Measurements from ENCODE around the gene SRD5A3.

SRD5A3 gene

GRCh38 chr4:55378617-55379467 lies 32.8 kb downstream of the SRD5A3 start:
- DNase-seq: no peak

DNA sequence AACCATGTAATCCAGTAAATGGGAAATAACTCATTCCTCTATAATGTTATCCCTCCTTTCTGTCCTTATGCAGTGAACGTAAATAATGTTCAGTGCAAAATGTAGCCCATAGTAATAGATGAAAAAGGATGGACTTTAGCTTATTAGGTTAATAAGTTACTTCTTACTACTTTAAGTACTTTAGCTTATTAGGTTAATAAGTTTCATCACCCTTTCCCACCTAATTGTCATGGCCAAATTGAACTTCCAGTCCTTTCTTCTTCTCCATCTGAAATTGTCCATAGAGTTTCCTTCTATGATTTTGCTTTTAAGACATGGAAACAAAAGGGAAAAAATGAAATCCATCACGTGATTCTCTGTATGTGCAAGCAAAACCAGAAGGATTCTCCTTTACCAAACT lies 34.5 kb downstream of the SRD5A3 start:
- DNase-seq: no peak

DNA sequence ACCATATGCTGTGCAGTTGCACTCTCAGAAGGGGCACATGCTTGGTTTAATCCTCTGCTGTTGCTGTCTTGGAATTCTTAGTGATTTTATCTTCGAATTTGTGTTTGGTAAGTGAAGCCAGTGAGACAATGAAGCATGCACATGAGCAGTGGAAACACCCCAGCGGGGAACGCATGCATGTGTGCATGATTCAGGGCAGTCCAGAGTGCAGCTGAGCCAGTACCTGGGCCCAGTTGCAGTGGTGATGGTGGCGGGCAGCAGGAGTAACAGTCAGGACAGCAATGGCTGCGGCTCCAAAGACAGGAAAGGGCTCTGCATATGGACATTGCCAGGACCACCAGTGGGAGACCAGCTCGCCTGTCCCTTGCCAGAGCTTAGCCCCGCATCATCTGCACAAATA lies 35.5 kb downstream of the SRD5A3 start:
- DNase-seq: no peak

DNA sequence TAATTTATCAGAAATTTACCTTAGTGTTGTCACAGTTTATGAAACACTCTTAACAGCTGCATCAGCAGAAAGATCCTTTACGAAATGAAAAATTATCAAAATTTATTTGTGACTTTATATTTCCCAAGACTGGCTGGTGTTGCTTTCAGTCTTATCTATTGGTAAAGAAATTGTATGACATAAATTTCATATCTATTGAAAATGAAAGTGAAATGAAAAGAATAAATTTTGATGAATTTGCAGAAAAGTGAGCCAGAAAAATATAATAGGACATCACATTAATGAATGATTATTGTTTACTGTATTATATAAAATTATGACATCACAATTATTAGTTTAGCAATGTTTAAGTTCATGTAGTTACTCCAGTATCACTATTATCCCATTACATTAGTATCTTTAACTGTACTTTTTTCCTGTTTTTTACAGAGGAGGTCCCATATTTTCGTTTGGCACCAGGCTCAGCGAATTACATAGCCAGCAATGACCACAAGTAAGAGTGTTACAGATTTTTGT lies 36.5 kb downstream of the SRD5A3 start:
- no peak for DNase-seq

DNA sequence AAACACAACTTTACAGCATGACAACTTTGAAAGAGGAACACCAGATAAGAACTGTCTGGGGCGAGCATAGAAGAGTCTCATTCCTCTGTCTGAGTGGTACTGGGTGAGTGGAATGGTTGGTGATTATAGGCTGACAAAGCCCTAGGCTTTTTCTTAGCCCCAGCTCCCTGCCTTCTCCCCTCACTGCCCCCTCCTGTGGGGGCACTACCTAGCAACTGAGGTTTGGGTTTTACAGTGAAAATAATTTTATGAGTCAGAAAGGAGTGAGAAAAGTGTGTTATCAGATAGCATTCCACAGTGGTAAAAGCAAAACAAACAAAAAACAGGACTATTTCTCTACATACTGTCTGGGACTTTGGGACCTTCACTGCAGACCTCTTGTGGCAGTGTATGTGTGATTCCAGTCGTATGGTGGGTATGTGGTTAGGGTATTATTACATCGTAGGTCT lies 39.2 kb downstream of the SRD5A3 start:
- no peak for DNase-seq

DNA sequence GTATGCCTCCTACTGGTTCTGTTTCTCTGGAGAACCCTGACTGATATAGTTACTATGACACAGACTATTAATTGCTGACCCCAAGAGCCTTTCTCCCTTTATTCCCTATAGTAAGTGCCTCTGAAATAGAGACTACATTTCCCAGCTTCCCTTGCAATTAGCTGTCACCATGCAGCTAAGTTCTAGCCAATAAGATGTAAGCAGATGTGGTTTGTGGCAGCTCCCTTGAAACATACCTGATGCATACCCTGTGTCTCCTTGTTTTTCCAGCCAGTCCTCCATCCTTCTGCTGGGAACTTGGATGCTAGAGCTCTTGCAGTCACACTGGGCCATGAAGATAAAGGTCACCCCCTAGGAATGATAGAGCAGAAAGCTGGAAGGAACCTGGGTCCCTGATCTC lies 40.0 kb downstream of the SRD5A3 start:
- peak in 1 of 2 donors; percentile 18 for DNase-seq

- DNase-seq: no peak
Measured at GRCh38 chr4:55386840-55387239, 40.8 kb downstream of the SRD5A3 start.

DNA sequence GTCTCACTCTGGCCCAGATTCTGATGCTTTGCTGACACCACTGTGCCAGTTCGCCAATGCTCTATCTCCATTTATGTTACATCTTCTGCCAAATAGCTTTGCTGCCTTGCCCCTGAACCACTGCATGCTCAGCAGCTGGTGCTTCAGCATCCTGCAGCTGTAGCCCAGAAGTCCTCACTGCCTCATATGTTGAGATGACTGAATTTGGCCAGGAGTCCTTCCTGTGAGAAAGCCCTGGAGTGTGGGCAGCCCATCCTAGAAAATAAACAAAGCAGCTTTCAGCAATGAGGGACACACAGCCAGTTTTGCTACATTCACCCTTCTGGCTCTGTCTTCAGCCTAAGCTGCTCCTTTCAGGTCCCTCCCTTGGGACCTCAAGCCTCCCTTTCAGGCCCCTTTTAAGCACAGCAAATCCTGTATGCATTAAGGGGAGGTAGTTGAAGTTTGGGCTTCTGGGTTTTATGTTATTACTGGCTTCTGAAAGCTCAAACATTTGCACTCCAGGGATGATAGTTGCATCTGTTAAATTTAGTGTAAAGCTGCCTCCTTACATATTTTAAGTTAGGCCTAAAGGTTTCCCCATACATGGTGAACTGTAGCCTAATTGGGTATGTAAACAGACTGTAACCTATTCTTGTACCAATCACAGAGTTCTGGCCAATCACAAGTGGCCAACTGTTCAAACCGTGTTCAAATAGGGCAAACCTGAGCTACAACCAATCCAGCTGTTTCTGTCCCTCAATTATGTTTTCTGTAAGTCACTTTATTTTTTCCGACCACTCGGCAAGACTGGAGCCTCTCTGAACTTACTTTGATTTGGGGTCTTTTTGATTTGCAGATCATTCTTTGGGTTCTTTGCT lies 47.6 kb downstream of the SRD5A3 start:
- DNase-seq: no peak

DNA sequence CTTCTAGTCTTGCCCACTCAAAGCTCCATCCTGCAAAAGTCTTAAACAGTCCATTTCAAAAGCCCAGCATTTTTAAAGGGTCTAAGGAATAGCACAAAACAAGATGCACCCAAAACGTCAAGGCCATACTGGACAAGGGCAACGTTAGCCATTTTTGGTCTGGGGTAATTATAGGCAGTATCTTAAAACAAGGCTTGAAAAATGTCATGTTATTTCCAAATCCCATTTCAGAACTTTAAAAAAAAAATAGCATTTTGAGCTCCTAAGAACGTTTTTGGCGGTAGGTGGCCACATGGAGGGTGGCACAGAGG lies 49.1 kb downstream of the SRD5A3 start:
- no peak for DNase-seq

- DNase-seq: peak; percentile 83 to 89
Measured at GRCh38 chr4:55395529-55396307, 49.7 kb downstream of the SRD5A3 start, which contains the start of gene TMEM165. Gene TMEM165, plus strand, starts transcription at chr4:55395957. Its CDS starts 233 bp downstream, at chr4:55396190.

GRCh38 chr4:55396308-55397125 lies 50.5 kb downstream of the SRD5A3 start:
- peak in 1 of 2 donors; percentile 33 for DNase-seq

DNA sequence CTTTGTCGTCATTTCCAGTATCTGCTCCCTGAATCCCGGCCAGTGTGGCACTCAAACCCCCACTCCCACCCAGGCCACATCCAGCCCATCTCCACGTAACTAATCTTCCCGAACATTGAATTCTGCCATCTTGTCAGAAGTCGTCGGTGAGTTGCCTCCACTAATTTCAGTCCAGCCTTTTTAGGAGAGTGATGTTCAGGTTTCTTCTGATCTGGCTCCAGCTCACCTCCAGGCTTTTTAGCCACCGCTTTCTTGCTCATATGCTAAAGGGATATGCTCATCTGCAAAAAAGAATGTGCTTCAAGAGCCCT lies 51.0 kb downstream of the SRD5A3 start:
- DNase-seq: no peak

GRCh38 chr4:55397520-55398321 lies 51.7 kb downstream of the SRD5A3 start:
- no peak for DNase-seq

GRCh38 chr4:55398461-55398860 lies 52.4 kb downstream of the SRD5A3 start:
- no peak for DNase-seq

GRCh38 chr4:55398966-55399365 lies 52.9 kb downstream of the SRD5A3 start:
- DNase-seq: no peak

GRCh38 chr4:55399581-55399980 lies 53.5 kb downstream of the SRD5A3 start:
- DNase-seq: no peak

DNA sequence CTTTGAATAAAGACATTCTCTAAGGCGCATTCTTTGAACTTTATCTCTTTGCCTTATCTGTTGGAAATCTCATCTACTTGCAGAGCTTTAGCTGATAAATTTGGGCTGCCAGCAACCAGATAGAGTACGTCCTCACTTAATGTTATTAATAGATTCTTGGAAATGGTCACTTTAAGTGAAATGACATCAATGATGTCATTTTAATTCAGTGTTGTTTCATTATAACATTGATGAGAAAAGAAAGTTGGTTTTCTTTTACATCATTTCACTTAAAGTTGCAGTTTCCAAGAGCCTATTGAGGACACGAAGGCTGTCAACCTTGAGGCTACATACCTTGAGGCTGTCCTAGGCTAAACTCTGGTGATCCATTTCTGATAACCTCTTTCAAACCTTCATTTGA lies 59.0 kb downstream of the SRD5A3 start:
- no peak for DNase-seq

GRCh38 chr4:55406545-55406944 lies 60.5 kb downstream of the SRD5A3 start:
- DNase-seq: no peak

GRCh38 chr4:55407119-55407518 lies 61.1 kb downstream of the SRD5A3 start:
- no peak for DNase-seq

DNA sequence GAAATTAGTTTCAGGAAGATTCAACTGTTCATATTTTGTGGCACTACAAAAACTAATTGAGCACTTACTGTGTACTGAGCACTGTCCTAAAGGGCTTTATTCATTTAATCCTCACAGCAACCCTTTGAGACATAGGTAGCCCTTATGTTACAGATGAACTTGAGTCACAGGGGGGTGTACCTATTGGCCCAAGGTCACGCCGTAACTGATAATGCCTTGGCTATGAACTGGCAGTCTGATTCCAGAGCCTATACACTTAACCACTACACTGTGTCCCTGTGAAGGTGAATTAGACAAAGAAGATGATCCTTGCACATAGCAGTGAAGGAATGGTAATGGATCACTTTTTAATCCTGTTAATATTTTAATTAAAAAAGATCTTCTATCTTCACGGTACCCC lies 61.7 kb downstream of the SRD5A3 start:
- no peak for DNase-seq

DNA sequence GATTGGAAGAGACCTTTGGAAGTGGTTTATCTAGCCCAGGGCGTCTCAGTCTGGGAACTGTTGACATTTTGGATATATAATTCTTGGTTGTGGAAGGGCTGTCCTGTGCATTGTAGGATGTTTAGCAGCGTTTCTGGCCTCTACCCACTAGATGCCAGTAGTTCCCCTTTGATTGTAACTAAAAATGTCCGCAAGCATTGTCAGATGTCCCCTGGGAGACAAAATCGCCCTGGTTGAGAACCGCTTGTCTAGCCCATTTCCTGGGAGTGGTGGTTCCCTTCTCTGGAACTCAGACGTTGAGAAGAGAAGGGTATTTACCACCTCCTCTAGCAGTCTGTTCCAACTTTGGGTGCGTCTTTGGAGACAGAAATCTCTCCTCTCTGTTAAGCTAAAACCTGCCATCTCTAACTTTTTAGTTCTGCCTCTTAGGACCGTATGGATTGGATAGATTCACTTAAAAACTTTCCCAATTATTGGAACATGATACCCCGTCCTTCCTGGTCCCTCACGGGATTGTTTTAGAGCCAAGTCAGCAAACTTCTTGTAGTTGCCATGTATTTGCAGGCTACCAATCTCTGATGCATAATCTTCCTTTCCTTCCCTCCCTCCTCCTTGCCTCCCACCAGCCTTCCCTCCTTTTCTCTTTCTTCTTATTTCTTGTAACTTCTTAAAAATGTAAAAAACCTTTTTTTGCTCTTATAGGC lies 63.6 kb downstream of the SRD5A3 start:
- peak; percentile 14 to 46 for DNase-seq
